Skeletal muscle tissue (tissue), 4 donors: ENCODE results near the gene PLEKHG4B. TPM values are rescaled to one million over a fixed set of nuclear protein-coding genes. Genes with fewer than 3 reads are reported as not detected.

Source experiments
- H3K27ac ChIP-seq: one replicate; pipeline ENCODE4 v1.7.0; 2013; ENCODE audit warnings: mild to moderate bottlenecking, low read depth, low read length, inconsistent platforms
- H3K27me3 ChIP-seq, 3 donors: one replicate each; pipeline ENCODE4 v1.7.0; 2013; ENCODE audit warnings: low read length in 3 of 3; ENCODE audit not compliant: control insufficient read depth in 3 of 3, insufficient read depth in 3 of 3
- H3K36me3 ChIP-seq, 3 donors: one replicate each; pipeline ENCODE4 v1.7.0; 2013; ENCODE audit warnings: low read length in 3 of 3; ENCODE audit not compliant: control insufficient read depth in 3 of 3, insufficient read depth in 3 of 3
- H3K4me1 ChIP-seq, 3 donors: one replicate each; pipeline ENCODE4 v1.7.0; 2013; ENCODE audit warnings: low read length in 3 of 3, mild to moderate bottlenecking in 3 of 3; ENCODE audit not compliant: control insufficient read depth in 3 of 3, insufficient read depth in 3 of 3
- H3K4me3 ChIP-seq, 3 donors: one replicate each; pipeline ENCODE4 v1.7.0; 2013; ENCODE audit warnings: low read length in 3 of 3
- H3K9ac ChIP-seq, 3 donors: one replicate each; pipeline ENCODE4 v1.7.0; 2013; ENCODE audit warnings: low read length in 3 of 3, mild to moderate bottlenecking in 3 of 3, moderate library complexity in 2 of 3, low read depth in 1 of 3
- H3K9me3 ChIP-seq, 3 donors: one replicate each; pipeline ENCODE4 v1.7.0; 2013; ENCODE audit warnings: low read length in 3 of 3; ENCODE audit not compliant: control insufficient read depth in 3 of 3
- total RNA-seq: library from RNA; depleted of rRNA; stranded (reverse); fragments of >200 nt; gene quantifications from one replicate; pipeline ENCODE4 v1.2.3, GENCODE V29; 2014
- donor health status: Osteomylitis.

Gene PLEKHG4B
- total RNA-seq, 1 donor from 2014 or later: 0.52 TPM

- Histone ChIP-seq H3K27ac (no peak overlapping the region), H3K27me3 (peaks cover 0 to 4% (median 0%) of the 10 kb centered on the region in 3 donors)
Observed at GRCh38 chr5:129148-129547, 37.2 kb downstream of the PLEKHG4B start.

GRCh38 chr5:129820-130219 lies 37.9 kb downstream of the PLEKHG4B start:
- Histone ChIP-seq H3K4me3 (no peak overlapping the region), H3K27me3 (peaks cover 0 to 4% (median 0%) of the 10 kb centered on the region in 3 donors)

More at GRCh38 chr5:129148-129547, 37.2 kb downstream of the PLEKHG4B start:
- H3K4me1 ChIP-seq: no peaks in the 10 kb centered on the region
- H3K4me3 ChIP-seq: no peak overlapping the region
- H3K36me3 ChIP-seq: no peaks in the 10 kb centered on the region
- H3K9ac ChIP-seq: no peak overlapping the region
- peaks cover 0 to 5% (median 0%) of the 10 kb centered on the region in 3 donors for H3K9me3 ChIP-seq

GRCh38 chr5:130601-131131 lies 38.7 kb downstream of the PLEKHG4B start:
- Histone ChIP-seq H3K4me3 (no peak overlapping the region), H3K9me3 (peaks cover 0 to 3% (median 0%) of the 10 kb centered on the region in 3 donors), H3K4me1 (no peaks in the 10 kb centered on the region), H3K27me3 (peaks cover 0 to 4% (median 0%) of the 10 kb centered on the region in 3 donors), H3K9ac (no peak overlapping the region), H3K36me3 (no peaks in the 10 kb centered on the region), H3K27ac (no peak overlapping the region)

More at GRCh38 chr5:129820-130219, 37.9 kb downstream of the PLEKHG4B start:
- Histone ChIP-seq H3K27ac (no peak overlapping the region), H3K36me3 (no peaks in the 10 kb centered on the region), H3K9me3 (peaks cover 0 to 3% (median 0%) of the 10 kb centered on the region in 3 donors), H3K4me1 (no peaks in the 10 kb centered on the region), H3K9ac (no peak overlapping the region)

- Histone ChIP-seq H3K27me3 (no peaks in the 10 kb centered on the region), H3K4me1 (no peaks in the 10 kb centered on the region), H3K9me3 (peaks cover 0 to 2% (median 0%) of the 10 kb centered on the region in 3 donors), H3K4me3 (no peak overlapping the region), H3K27ac (no peak overlapping the region), H3K36me3 (no peaks in the 10 kb centered on the region), H3K9ac (no peak overlapping the region)
Observed at GRCh38 chr5:136901-137300, 44.9 kb downstream of the PLEKHG4B start.

GRCh38 chr5:137741-138140 lies 45.8 kb downstream of the PLEKHG4B start:
- peaks cover 0 to 2% (median 0%) of the 10 kb centered on the region in 3 donors for H3K9me3 ChIP-seq
- H3K27me3 ChIP-seq: peaks cover 0 to 6% (median 5%) of the 10 kb centered on the region in 3 donors
- no peaks in the 10 kb centered on the region for H3K4me1 ChIP-seq
- H3K27ac ChIP-seq: no peak overlapping the region
- H3K4me3 ChIP-seq: no peak overlapping the region
- no peaks in the 10 kb centered on the region for H3K36me3 ChIP-seq
- H3K9ac ChIP-seq: no peak overlapping the region

GRCh38 chr5:138936-139335 lies 47.0 kb downstream of the PLEKHG4B start:
- peaks cover 0 to 2% (median 0%) of the 10 kb centered on the region in 3 donors for H3K9me3 ChIP-seq
- H3K9ac ChIP-seq: no peak overlapping the region
- H3K27ac ChIP-seq: no peak overlapping the region
- no peaks in the 10 kb centered on the region for H3K36me3 ChIP-seq
- H3K4me1 ChIP-seq: no peaks in the 10 kb centered on the region
- peaks cover 3 to 6% (median 5%) of the 10 kb centered on the region in 3 donors for H3K27me3 ChIP-seq
- no peak overlapping the region for H3K4me3 ChIP-seq

GRCh38 chr5:139579-140442 lies 47.8 kb downstream of the PLEKHG4B start:
- Histone ChIP-seq H3K27me3 (peaks cover 3 to 6% (median 5%) of the 10 kb centered on the region in 3 donors), H3K36me3 (no peaks in the 10 kb centered on the region), H3K9me3 (peaks cover 0 to 2% (median 0%) of the 10 kb centered on the region in 3 donors), H3K4me1 (no peaks in the 10 kb centered on the region), H3K4me3 (no peak overlapping the region), H3K27ac (no peak overlapping the region), H3K9ac (no peak overlapping the region)

- H3K27ac ChIP-seq: no peak overlapping the region
- H3K9me3 ChIP-seq: peaks cover 0 to 2% (median 0%) of the 10 kb centered on the region in 3 donors
- no peaks in the 10 kb centered on the region for H3K36me3 ChIP-seq
- peaks cover 5 to 6% (median 6%) of the 10 kb centered on the region in 3 donors for H3K27me3 ChIP-seq
- H3K4me1 ChIP-seq: no peaks in the 10 kb centered on the region
- no peak overlapping the region for H3K4me3 ChIP-seq
- H3K9ac ChIP-seq: no peak overlapping the region
Observed at GRCh38 chr5:140443-140829, 48.5 kb downstream of the PLEKHG4B start.

GRCh38 chr5:141211-141610 lies 49.2 kb downstream of the PLEKHG4B start:
- H3K4me1 ChIP-seq: no peaks in the 10 kb centered on the region
- H3K27ac ChIP-seq: no peak overlapping the region

GRCh38 chr5:141761-142160 lies 49.8 kb downstream of the PLEKHG4B start:
- Histone ChIP-seq H3K4me3 (no peak overlapping the region), H3K9ac (no peak overlapping the region), H3K36me3 (no peaks in the 10 kb centered on the region), H3K4me1 (no peaks in the 10 kb centered on the region), H3K27me3 (peaks cover 6 to 10% (median 6%) of the 10 kb centered on the region in 3 donors), H3K9me3 (no peaks in the 10 kb centered on the region), H3K27ac (no peak overlapping the region)

More at GRCh38 chr5:141211-141610, 49.2 kb downstream of the PLEKHG4B start:
- no peak overlapping the region for H3K4me3 ChIP-seq
- peaks cover 6 to 10% (median 6%) of the 10 kb centered on the region in 3 donors for H3K27me3 ChIP-seq
- no peaks in the 10 kb centered on the region for H3K9me3 ChIP-seq
- no peak overlapping the region for H3K9ac ChIP-seq
- no peaks in the 10 kb centered on the region for H3K36me3 ChIP-seq
